Measurements from ENCODE around the gene RABGAP1L.
"Not testable (repeated sequence)": the region's sequence is repeated elsewhere in the genome, so short reads cannot be mapped to it uniquely, and the experiment has no call there.

Gene RABGAP1L

DNA sequence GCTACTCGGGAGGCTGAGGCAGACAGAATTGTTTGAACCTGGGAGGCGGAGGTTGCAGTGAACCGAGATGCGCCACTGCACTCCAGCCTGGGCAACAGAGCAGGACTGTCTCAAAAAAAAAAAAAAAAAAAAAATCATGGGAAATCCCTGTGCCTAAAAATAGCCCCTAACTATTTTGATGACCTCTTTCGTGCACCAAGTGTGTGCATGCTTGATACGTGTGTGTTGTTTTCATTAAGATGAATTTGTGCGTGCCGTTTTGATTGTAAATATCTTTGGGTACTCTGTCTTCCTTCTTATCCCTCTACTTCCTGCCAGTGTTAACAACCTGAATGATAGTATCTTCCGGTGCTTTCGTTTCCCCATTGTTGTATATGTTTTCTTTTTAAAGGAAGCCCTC is 850.2 kb downstream of the RABGAP1L start:
- no peak for DNase-seq

DNA sequence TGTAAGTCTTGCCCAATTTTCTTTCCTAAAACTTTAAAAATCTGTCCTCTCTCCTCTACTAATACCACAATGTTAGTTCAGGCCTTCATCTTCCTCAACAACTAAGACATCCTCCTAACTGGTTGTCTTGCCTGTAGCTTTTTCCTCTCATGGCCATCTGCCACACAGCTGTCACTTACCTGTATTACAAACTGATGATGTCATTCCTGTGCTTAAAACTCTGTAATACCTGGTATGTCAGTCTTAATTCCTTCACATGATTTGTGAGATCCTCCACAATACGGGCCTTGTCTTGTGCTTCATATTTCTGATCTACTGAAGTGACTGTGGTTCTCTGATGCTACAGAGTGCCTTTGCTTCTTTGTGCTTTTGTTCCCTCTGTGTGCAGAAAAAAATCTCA is 854.1 kb downstream of the RABGAP1L start:
- DNase-seq: no peak

DNA sequence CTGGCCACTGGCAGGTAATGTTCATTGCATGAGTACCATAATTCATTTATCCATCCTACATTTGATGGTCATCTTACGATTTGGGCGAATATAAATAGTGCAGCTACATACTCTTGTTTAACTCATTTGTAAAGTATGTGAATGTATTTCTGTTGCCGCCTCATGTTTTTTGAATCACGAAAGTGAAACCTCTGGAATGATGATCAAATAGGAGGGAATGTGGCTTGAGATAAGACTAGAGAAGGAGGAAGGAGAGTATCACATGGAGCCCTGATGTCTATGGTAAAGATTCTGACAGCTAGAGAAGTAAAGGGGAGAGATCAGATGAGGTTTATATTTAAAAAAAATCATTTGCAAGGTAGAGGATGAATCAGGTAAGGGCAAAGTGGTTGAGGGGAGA is 855.9 kb downstream of the RABGAP1L start:
- DNase-seq: no peak

DNA sequence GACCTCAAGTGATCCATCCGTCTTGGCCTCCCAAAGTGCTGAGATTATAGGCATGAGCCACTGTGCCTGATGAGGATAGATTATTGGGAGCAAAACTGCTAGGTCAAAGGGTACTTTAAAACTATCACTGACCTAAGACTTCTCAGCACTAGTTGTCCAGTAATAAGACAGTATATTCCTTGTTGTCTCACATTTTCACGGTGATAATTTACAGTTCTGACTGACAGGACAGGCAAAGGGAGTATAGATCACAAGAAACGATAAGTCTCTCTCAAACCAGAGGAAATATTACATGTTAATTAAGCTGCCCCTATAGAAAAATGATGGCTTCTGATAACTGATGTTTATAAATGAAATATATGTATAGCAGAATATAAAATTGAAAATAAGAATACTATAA is 860.2 kb downstream of the RABGAP1L start:
- no peak for DNase-seq

DNA sequence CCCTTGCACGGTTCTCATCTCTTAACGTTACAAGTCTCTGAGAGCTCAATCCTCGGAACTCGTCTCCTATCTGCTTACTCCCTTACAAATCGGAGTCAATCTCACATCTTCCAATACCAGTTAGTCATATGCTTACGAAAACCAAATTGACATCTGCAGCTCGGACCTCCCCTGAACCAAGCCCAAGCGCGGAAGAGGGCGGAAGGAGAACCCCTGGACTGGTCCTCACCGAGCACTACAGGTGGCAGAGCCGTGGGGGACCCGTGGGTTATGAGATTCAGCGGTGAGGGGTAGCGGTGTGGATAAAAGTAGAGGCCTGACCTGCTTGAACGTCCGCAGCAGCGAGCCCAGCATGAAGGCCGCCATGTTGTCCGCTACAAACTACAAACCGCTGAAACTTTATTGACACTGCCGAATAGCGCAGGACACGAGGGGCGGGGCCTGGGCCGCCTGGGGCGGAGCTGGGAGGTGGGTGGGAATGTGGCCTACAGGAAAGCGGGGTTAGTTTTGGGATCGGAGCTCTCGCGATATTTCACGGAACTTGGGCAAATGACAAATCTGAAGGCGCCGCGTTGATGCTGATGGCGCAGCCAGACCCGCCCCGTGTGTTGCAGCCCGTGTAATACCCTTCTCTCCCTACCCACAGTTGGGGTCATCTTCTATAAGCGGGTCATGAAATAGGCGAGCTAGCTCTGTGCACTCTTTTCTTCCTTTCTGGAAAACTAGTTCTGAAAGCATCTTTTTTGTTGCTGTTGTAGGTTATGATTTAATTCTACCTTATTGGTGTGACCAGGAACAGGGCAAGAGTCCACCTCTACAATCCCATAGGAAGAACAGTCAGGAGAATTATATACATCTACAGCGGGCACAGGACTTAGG is 864.0 kb downstream of the RABGAP1L start, which contains the start of gene MRPS14:
MRPS14 (minus strand) TSS at position 383 of the 879 bp plus-strand sequence; CDS start at position 366, 17 bp downstream.
- DNase-seq: peak; percentile 98 to 99

DNA sequence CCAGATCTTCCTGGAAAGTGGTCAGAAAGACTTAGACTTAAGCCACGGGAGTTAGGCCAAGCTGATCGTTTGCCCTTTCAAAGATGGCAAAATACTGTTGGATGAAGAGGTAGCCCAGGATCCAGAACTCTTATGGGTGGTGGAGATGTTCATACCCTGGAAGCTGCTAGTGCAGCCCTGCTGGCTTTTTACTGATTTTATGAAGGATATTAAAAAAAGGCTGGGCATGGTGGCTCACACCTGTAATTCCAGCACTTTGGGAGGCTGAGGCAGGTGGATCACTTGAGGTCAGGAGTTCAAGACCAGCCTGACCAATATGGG is 864.6 kb downstream of the RABGAP1L start:
- not testable (repeated sequence) for DNase-seq

DNA sequence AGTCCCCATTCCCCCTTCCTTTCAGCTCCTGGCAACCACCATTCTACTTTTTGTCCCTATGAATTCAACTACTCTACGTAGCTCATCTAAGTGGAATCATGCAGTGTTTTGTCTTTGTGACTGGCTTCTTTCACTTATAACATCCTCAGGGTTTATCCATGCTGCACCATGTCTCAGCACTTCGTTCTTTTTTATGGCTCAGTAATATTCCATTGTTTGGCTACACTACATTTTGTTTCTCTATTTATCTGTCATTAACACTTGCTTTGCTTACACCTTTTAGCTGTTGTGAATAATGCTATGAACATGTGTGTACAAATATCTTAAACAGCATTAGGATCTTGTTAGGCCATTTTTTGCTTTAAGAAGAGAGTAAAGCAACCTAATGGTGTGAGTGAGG is 865.5 kb downstream of the RABGAP1L start:
- no peak for DNase-seq

DNA sequence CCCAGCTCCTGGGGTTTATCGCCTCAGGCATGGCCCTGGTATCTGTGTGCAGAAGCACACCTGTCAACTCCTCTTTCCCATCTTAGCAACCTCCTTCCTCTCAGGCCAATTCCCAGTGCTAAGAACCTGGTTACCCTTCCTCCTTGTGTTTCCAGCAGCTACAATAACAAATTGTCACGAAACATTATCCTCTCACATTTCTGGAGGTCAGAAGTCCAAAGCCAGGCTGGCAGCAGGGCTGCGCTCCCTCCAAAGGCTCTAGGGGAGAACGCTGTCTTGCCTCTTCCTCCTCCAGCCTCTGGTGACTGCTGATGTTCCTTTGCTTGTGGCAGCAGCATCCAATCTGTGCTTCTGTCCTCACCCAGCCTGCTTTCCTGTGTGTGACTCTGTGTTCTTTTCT is 874.6 kb downstream of the RABGAP1L start:
- no peak for DNase-seq

DNA sequence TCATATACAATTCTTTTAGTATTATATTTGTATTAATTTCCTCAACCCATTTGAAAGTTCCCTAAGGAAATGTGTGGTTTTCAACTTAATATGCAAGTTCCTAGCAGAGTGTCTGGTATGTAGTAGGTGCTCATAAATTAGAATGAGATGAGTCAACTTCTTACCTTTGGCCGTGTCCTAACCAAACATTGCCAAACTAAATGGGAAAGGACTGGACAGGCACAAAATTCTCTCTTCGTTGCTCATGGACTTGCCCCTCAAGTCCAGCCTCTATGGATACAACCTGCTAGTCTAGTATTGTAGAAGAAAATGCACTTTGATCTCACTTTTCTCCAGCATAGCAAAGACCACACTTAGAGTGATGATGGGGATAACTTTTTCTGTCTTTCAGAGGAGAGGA is 875.5 kb downstream of the RABGAP1L start:
- DNase-seq: no peak

DNA sequence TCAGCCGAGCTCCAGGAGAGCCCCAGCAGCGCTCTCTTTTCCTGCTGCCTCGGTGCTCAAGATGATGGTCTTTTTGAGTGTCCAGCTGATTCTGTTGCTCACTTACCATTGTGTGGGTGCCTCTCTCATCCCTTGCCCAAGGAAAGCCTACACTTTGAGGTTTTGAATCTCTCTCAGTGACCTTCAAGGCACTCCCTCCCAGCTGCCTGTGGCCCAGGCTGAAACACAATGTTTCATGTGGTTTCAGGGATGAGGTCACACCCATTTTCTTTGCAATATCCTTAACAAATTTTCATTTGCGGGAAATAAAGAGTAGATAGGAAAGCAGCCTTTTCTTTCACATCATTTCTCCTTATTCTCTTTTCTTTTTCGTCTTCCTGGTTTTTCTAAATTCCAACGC is 876.5 kb downstream of the RABGAP1L start:
- no peak for DNase-seq

DNA sequence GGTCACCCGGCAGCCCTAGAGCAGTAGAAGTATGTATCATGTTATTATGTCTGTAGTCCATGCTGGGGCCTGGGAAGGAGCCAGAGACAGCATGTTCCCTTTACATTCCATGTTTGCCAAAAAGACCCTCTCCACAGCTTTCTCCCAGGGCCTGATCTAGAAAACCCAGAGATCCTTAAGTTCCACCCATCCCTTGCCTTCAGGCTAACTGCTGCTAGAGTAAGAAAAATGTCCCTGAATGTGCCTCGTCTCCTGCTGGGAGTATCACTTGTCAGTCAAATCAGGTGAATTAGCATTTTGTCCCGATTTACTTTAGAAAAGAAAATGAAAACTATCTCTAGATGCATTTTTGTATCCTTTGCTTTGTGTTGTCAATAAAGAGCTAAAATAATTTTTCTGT is 877.2 kb downstream of the RABGAP1L start:
- no peak for DNase-seq

DNA sequence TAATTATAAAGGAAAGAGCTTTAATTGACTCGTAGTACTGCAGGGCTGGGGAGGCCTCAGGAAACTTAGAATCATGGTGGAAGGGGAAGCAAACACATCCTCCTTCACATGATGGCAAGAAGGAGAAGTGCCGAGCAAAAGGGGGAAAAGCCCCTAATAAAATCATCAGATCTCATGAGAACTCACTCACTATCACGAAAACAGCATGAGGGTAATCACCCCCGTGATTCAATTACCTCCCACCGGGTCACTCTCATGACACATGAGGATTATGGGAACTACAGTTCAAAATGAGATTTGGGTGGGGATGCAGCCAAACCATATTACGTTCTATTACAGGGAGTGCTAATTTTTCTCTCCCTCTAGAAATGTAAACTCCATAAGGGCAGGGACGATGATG is 878.1 kb downstream of the RABGAP1L start:
- no peak for DNase-seq

DNA sequence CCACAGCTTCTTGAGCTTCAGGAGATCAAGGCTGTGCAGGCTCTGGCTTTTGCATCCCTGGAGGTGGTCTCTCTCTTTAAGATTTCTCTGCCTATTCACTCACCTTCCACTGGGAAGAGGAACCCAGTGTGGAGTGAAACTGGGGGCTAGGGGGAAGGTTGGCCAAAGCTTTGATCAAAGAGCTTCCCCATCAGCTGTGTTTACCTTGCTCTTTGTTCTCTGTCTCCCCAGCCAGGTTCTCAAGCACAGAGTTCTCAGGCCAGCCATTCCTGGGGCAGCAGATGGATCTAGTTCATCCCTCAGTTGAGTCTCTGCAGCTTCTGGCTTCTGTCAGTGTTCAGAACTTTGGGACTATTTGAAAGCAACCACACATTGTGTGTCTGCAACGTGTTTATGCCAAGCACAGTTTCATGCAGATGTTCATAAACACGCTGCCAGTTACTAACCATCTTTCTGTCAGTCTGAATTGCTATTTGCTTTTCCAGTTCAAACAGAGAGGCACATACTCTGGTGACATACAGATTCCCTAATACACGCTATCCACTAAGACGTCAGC is 881.1 kb downstream of the RABGAP1L start:
- no peak for DNase-seq

DNA sequence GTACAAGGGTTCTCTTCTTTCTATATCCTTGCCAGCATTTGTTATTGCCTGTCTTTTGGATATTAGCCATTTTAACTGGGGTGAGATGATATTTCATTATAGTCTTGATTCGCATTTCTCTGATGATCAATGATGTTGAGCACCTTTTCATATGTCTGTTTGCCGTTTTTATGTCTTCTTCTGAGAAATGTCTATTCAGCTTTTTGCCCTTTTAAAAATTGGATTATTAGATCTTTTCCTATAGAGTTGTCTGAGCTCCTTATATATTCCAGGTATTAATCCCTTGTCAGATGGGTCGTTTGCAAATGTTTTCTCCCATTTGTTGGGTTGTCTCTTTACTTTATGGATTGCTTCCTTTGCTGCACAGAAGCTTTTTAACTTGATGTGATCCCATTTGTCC is 883.3 kb downstream of the RABGAP1L start:
- no peak for DNase-seq

DNA sequence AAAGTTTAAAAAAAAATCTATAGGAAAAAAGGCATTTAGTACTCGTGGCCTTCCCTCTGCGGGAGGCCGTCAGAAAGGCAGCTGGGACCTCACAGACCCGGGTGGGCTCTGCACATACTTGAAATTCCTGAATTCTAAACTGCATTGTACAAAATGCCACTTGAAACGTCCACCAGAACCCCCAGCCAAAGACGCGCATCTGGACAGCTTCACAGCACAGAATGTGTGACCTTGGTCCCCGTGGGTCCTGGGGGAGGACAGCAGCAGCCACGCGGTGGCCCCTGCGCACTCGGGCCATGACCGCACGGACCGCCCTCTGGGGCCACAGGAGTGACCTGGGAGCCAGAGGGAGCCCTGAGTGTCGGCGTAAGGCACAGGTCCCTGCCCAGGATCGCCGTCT is 884.5 kb downstream of the RABGAP1L start:
- DNase-seq: no peak

DNA sequence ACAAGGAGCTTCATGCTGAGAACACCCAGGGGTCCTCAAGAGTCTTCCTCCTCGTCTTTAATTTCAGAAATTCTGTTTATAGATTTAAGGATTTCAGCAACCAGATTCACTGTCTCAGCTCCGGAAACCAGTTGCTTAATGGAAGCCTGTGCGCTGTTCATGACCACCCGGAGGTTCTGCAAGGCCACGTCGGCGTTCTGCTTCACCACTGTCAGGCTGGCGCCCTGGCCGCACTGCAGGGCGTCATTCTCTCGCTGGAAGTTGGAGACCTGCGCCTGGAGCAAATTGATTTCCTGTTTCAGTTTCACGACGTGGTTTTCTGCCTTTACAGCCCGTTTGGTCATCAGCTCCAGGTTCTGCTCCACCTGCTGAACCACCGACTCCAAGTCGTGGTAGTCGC is 885.3 kb downstream of the RABGAP1L start:
- DNase-seq: not testable (repeated sequence)

Data from CD4-positive, alpha-beta T cell treated with Interleukin-1 beta for 1 hour (primary cell).